Uterus (tissue), 2 donors: ENCODE data around the gene ACVR1.

Source experiments
- CTCF ChIP-seq, 4 experiments: fragments of 200-600 bp in 2 of 4; fragments of 450-650 bp in 2 of 4; sonication (generic) in 2 of 4; IDR thresholded peaks; one replicate each; pipeline ENCODE4 v1.5.1; 2016 to 2019; ENCODE audit warnings: antibody characterized with exemption in 4 of 4, mild to moderate bottlenecking in 2 of 4, moderate library complexity in 1 of 4
- POLR2A ChIP-seq, 2 donors: fragments of 450-650 bp; IDR thresholded peaks; one replicate each; pipeline ENCODE4 v1.6.1; 2016; ENCODE audit warnings: antibody characterized with exemption in 2 of 2, mild to moderate bottlenecking in 1 of 2, moderate library complexity in 1 of 2

GRCh38 chr2:157787364-157787938 lies 88.7 kb downstream of the ACVR1 start:
- TF ChIP-seq CTCF (IDR thresholded peaks at IDR 0.05): no peak
- TF ChIP-seq POLR2A (IDR thresholded peaks at IDR 0.05): no peak
